AG09319 (cell line): ENCODE data around the gene OPRM1.

ENCODE experiments used
- DNase-seq: peaks from one replicate; pipeline ENCODE4 v3.0.0-alpha.2; 2010; ENCODE audit warnings: low read depth; ENCODE audit errors: extremely low read depth
- TF ChIP-seq, protein P1 (sequence below): IDR thresholded peaks from 2 replicates; pipeline ENCODE4 v1.5.1; 2011; ENCODE audit warnings: low read depth, mild to moderate bottlenecking, inconsistent platforms, low read length, moderate library complexity

Gene OPRM1

DNA sequence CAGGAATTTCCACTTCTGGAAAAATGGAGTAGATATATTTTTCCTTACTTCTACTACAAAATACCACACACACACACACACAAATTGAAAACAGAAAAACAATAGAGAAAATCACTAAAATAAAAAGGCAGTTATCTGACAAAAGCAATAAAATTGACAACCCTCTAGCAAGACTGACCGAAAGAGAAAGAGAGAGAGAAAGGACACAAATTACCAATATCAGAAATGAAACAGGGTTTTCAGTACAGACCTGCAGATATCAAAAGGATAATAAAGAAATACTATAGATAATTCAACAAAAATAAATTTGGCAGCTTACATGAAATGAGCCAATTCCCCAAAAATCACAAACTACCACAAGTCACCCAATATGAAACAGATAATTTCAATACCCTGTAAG lies 104.7 kb downstream of the OPRM1 start:
- no peak for DNase-seq
- TF ChIP-seq, protein P1, sequence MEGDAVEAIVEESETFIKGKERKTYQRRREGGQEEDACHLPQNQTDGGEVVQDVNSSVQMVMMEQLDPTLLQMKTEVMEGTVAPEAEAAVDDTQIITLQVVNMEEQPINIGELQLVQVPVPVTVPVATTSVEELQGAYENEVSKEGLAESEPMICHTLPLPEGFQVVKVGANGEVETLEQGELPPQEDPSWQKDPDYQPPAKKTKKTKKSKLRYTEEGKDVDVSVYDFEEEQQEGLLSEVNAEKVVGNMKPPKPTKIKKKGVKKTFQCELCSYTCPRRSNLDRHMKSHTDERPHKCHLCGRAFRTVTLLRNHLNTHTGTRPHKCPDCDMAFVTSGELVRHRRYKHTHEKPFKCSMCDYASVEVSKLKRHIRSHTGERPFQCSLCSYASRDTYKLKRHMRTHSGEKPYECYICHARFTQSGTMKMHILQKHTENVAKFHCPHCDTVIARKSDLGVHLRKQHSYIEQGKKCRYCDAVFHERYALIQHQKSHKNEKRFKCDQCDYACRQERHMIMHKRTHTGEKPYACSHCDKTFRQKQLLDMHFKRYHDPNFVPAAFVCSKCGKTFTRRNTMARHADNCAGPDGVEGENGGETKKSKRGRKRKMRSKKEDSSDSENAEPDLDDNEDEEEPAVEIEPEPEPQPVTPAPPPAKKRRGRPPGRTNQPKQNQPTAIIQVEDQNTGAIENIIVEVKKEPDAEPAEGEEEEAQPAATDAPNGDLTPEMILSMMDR = no peak

DNA sequence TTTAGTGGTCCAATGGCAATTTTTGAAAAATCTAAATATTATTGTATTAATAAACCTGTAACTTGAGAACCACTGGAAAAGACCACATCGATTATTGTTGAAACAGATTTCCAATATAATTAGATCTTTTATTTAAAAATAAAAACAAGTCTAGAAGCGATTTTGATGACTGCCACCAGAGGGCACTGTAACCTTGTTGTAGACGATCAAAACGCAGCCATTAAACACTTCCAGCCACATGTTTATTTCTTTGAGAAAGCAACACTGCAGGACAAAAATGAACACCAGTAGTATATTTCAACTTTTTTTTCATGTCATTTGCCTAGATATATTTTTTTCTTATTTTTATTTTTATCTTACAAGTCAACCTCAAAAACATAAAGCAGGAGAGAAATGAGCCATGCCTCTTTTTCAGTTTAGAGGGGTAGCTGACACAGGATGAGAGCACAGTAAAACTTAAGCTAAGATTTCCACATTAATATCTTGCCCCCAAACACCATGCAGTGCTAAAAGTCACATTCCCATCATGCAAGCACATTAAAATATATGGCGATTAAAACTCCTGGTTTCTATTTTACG lies 115.4 kb downstream of the OPRM1 start:
- DNase-seq = peak; percentile 61
- TF ChIP-seq, protein P1 = peak; percentile 63

DNA sequence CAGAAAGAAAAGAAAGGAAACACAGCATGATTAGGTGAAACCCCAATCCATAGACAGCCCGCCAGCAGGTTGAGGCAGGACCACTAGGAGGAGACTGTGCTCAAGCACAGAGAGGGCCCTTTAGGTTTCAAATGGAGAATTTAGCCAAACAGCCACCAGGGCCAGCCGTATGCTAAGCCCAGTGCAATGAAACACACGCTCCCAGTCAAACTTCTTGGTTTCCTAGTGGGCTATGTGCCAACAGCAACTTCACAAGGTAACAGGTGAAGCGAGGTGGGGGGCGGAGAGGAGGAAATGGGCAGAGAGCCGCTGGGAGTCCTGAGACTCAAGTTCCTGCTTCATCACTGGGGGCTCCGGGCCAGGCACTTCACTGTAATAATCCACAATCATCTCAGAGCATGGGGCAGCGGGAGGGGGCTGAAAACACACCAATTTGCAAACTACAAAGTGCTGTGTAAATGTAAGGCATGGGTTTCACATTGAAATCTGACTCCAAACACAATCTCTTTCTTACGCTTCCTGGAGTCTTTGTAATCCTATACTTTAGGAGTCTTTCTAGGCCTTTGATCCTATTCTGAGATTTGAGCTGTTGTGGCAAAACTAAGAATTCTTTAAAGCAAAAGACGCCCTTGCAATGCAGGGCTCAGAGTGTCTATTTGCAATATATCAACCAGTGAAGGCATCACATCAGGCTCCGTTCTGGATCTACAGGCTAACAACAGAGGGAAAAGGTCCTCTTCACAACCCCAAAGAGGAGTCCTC lies 117.3 kb downstream of the OPRM1 start:
- TF ChIP-seq, protein P1 = peak; percentile 77
- DNase-seq = no peak

DNA sequence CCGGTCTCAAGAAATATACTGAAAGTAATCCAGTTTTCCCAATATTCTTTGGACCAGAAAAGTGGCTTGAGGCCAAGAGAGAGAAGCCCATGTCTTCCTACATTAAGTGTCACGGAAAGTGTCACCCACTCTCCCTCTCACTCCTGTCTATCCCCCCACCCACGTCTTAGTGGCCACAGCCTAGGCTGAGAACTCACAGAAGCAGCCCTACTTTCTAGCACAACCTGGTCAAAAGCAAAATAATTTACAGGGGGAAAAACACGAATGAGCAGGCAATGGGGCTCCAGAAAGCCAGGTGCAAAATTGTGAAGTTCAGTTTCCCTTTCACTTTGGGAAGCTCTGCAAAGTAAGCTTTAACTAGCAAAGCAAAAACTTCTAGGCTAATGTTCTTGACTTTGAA lies 118.0 kb downstream of the OPRM1 start:
- TF ChIP-seq, protein P1 = no peak
- no peak for DNase-seq

DNA sequence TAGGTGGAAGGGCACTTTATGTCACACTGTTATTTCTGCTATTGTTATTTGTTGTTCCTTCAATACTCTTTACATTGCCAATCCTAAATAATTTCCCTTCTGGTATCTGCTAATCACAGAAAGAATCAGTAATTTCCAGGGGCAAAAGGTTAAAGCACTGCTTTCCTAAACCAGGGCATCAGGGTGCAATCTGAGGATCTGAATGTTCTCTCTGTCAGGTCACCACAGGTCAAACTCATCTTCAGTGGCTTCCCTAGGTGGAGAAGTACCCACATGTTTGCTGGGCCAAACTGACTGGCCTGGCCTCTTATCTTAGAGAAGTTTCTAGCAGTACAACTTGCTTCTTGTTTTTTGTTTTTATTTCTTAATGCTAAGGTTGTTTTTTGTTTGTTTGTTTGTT lies 118.7 kb downstream of the OPRM1 start:
- no peak for DNase-seq
- TF ChIP-seq, protein P1 = no peak

DNA sequence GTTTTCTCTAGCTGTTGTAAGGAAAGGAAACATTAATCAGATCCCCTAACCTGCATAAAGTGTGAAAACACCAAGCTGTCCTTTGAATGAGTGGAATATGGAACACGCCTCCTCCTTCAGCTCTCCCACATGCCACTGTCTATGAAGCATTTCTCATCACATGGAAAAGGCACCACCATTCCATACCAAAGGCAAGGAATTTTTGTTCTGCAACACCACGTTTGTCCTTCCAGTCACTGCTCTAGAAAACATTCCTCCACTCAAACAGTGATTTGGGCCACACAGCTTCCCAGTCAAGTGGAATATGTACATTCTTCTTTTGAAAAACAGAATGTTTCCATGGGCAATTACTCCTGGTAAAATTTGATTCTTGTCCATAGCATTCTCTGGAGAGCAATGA lies 120.1 kb downstream of the OPRM1 start:
- DNase-seq = no peak
- TF ChIP-seq, protein P1 = no peak

DNA sequence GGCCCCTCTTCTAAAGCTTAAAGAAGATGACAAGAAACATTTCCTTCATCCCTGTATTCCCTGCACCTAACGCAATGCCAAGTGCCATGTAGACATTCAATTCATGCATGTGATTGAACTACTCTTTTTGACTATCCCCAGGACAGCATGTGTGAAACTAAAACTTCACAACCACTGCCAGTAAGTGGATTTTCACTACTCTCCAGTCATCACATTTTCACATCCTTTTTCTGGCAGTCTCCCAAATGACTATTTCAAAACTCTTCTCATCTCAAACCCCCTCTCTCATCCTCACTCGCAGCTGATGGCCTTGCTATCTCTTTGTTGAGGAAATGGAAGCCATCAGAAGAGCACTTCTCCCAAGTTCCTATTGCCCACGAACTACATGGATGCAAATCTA lies 122.6 kb downstream of the OPRM1 start:
- no peak for DNase-seq
- TF ChIP-seq, protein P1 = no peak
